IMR-90 (cell line): ENCODE measurements around the gene UST.

ENCODE experiments used
- FOS ChIP-seq: fragments of 150-350 bp; IDR thresholded peaks from 2 replicates; pipeline ENCODE4 v1.6.1; 2016; ENCODE audit warnings: low read depth, low read length
- RAD21 ChIP-seq: IDR thresholded peaks from 2 replicates; pipeline ENCODE4 v1.6.1; 2012; ENCODE audit warnings: low read length, improper control_type of control experiment
- RCOR1 ChIP-seq: IDR thresholded peaks from 2 replicates; pipeline ENCODE4 v1.6.1; 2012; ENCODE audit warnings: mild to moderate bottlenecking, low read length, improper control_type of control experiment; ENCODE audit not compliant: insufficient replicate concordance
- TF ChIP-seq, protein P1 (sequence below): conservative IDR thresholded peaks from 2 replicates; pipeline ENCODE4 v1.5.1; 2012; ENCODE audit warnings: mild to moderate bottlenecking, low read depth, low read length, improper control_type of control experiment

GRCh38 chr6:148944608-148945007 lies 197.8 kb downstream of the UST start:
- TF ChIP-seq RAD21, result no peak
- TF ChIP-seq, protein P1, sequence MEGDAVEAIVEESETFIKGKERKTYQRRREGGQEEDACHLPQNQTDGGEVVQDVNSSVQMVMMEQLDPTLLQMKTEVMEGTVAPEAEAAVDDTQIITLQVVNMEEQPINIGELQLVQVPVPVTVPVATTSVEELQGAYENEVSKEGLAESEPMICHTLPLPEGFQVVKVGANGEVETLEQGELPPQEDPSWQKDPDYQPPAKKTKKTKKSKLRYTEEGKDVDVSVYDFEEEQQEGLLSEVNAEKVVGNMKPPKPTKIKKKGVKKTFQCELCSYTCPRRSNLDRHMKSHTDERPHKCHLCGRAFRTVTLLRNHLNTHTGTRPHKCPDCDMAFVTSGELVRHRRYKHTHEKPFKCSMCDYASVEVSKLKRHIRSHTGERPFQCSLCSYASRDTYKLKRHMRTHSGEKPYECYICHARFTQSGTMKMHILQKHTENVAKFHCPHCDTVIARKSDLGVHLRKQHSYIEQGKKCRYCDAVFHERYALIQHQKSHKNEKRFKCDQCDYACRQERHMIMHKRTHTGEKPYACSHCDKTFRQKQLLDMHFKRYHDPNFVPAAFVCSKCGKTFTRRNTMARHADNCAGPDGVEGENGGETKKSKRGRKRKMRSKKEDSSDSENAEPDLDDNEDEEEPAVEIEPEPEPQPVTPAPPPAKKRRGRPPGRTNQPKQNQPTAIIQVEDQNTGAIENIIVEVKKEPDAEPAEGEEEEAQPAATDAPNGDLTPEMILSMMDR, result no peak
- TF ChIP-seq RCOR1, result no peak
- TF ChIP-seq FOS, result no peak
